ENCODE measurements around the gene GORAB. TPM values are rescaled to one million over a fixed set of nuclear protein-coding genes. Genes with fewer than 3 reads are reported as not detected.

The GORAB gene
- polyA plus RNA-seq, 4 donors: 18.3 to 21.2 (median 20.9) TPM

- no peak for DNase-seq (ENCODE audit: low read depth in 4 of 4, low spot score in 3 of 4)
These were observed 55.3 kb downstream of the GORAB start for GRCh38 chr1:170587253-170587593.

- no peak for DNase-seq (ENCODE audit: low read depth in 4 of 4, low spot score in 3 of 4)
These were observed 59.1 kb downstream of the GORAB start for GRCh38 chr1:170590921-170591705.

GRCh38 chr1:170592591-170593111, 60.7 kb downstream of the GORAB start:
- DNase-seq (ENCODE audit: low read depth in 4 of 4, low spot score in 3 of 4): no peak

- peak in 1 of 4 donors; percentile 12 for DNase-seq (ENCODE audit: low read depth in 4 of 4, low spot score in 3 of 4)
These were observed 61.4 kb downstream of the GORAB start for GRCh38 chr1:170593173-170594011.

- DNase-seq (ENCODE audit: low read depth in 4 of 4, low spot score in 3 of 4): no peak
These were observed 62.2 kb downstream of the GORAB start for GRCh38 chr1:170594066-170594626.

GRCh38 chr1:170596701-170597100, 64.7 kb downstream of the GORAB start:
- no peak for DNase-seq (ENCODE audit: low read depth in 4 of 4, low spot score in 3 of 4)

- no peak for DNase-seq (ENCODE audit: low read depth in 4 of 4, low spot score in 3 of 4)
These were observed 66.7 kb downstream of the GORAB start for GRCh38 chr1:170598618-170599017.

GRCh38 chr1:170599033-170599432, 67.1 kb downstream of the GORAB start:
- DNase-seq (ENCODE audit: low read depth in 4 of 4, low spot score in 3 of 4): no peak

GRCh38 chr1:170601866-170602265, 69.9 kb downstream of the GORAB start:
- DNase-seq (ENCODE audit: low read depth in 4 of 4, low spot score in 3 of 4): no peak

Other genes starting within 250 kb of the GORAB start
- gene PRRX1, start 132.0 kb downstream of the GORAB start, polyA plus RNA-seq (ENCODE audit: insufficient read length in 4 of 4): 10 to 100 TPM in 1 of 4 donors, 1 to 10 TPM in 3; 1.6 to 11.0 (median 3.4) TPM